CD4-positive, alpha-beta T cell (primary cell): ENCODE results near the gene GRID2. TPM values are rescaled to one million over a fixed set of nuclear protein-coding genes. Genes with fewer than 3 reads are reported as not detected.

Experiments used
- ATAC-seq: fragments of 200-7000 bp; cut with Tn5 transposase; one replicate; pipeline ENCODE4 v1.10.0; 2022; ENCODE audit warnings: mild to moderate bottlenecking; ENCODE audit not compliant: poor library complexity
- CTCF ChIA-PET: fragments of 350-600 bp; sonication (Branson Sonifier 250); formaldehyde crosslinking; loops from one replicate; lab custom pipeline; 2021; ENCODE audit warnings: antibody characterized with exemption, inconsistent platforms; lab: Charles Lee
- POLR2A ChIA-PET: fragments of 350-600 bp; sonication (Branson Sonifier 250); formaldehyde crosslinking; loops from one replicate; lab custom pipeline; 2021; ENCODE audit warnings: antibody characterized with exemption, inconsistent platforms; lab: Charles Lee
- DNase-seq, 14 experiments: peaks; one replicate each; pipeline ENCODE4 v3.0.0-alpha.2; 2013 to 2020; ENCODE audit warnings: mixed read lengths in 2 of 14
- H3K27ac ChIP-seq, 2 donors: one replicate each; pipeline versions ENCODE4 v1.5.1 to v1.7.0; 2013; ENCODE audit warnings: low read length in 2 of 2, low read depth in 1 of 2, mild to moderate bottlenecking in 1 of 2
- H3K27me3 ChIP-seq, 2 experiments: 1 replicate in 1 of 2; 2 replicates in 1 of 2; pipeline versions ENCODE4 v1.6.1 to v1.7.0; 2013; ENCODE audit warnings: low read length in 2 of 2, control low read depth in 1 of 2, mild to moderate bottlenecking in 1 of 2, moderate library complexity in 1 of 2; ENCODE audit not compliant: insufficient read depth in 2 of 2, control insufficient read depth in 1 of 2
- H3K36me3 ChIP-seq: one replicate; pipeline ENCODE4 v1.6.1; 2013; ENCODE audit warnings: low read length, control low read depth; ENCODE audit not compliant: insufficient read depth
- H3K4me1 ChIP-seq: one replicate; pipeline ENCODE4 v1.6.1; 2013; ENCODE audit warnings: low read length, control low read depth; ENCODE audit not compliant: insufficient read depth
- H3K4me3 ChIP-seq: one replicate; pipeline ENCODE4 v1.5.1; 2013; ENCODE audit warnings: mild to moderate bottlenecking, low read length, moderate library complexity
- H3K9me3 ChIP-seq, 2 experiments: 1 replicate in 1 of 2; 2 replicates in 1 of 2; pipeline versions ENCODE4 v1.6.1 to v1.7.0; 2013; ENCODE audit warnings: low read length in 2 of 2, mild to moderate bottlenecking in 2 of 2, control low read depth in 1 of 2, moderate library complexity in 1 of 2; ENCODE audit not compliant: control insufficient read depth in 1 of 2, insufficient read depth in 1 of 2
- H3K27ac Mint-ChIP-seq: one replicate; pipeline ENCODE4 v1.8.0; 2020; ENCODE audit warnings: mixed read lengths
- H3K27me3 Mint-ChIP-seq: one replicate; pipeline ENCODE4 v1.8.0; 2021; ENCODE audit warnings: mixed read lengths
- H3K36me3 Mint-ChIP-seq: one replicate; pipeline ENCODE4 v1.8.0; 2021; ENCODE audit warnings: low read depth, mixed read lengths
- H3K4me1 Mint-ChIP-seq: one replicate; pipeline ENCODE4 v1.8.0; 2021; ENCODE audit warnings: low read depth, mixed read lengths
- H3K4me3 Mint-ChIP-seq: one replicate; pipeline ENCODE4 v1.8.0; 2020; ENCODE audit warnings: mild to moderate bottlenecking, mixed read lengths
- H3K9me3 Mint-ChIP-seq: one replicate; pipeline ENCODE4 v1.8.0; 2020; ENCODE audit warnings: mixed read lengths
- intact Hi-C, 2 experiments: fragments of 100-400 bp; cut with DNase I in 1 of 2; cut with micrococcal nuclease in 1 of 2; formaldehyde crosslinking; loops; one replicate each; pipeline versions ENCODE4 v1.15.1 to v1.9.0; 2023 to 2025; cut with DNase I, micrococcal nuclease
- total RNA-seq, 174 experiments: library from RNA in 2 of 174; stranded (reverse) in 2 of 174; gene quantifications; one replicate each; pipeline ENCODE4 v1.2.3 and lab custom pipeline; 2021 to 2026
- TF ChIP-seq, protein P1 (sequence below): fragments of 200-600 bp; IDR thresholded peaks from one replicate; pipeline ENCODE4 v1.8.0; 2022; ENCODE audit warnings: antibody characterized with exemption, mild to moderate bottlenecking

The GRID2 gene
- total RNA-seq, 2 experiments from 2014 or later = not detected

DNA sequence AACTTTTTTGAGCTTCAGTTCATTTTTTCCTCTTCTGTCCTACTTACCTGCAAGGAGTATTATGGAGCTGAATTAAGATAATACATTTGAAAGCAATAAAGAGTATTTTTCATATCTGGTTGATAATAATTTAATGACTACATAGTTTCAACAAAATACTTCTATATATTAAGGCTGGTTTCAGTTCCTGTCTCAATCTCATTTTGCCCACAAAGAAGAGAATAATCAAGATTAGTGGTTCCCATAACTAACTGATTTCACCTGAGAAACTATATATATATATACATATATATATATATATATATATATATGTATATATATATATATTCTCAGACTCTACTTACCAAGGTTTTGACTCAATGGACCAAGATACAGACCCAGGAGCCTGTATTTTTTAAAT lies 1437.1 kb downstream of the GRID2 start:
- Mint-ChIP-seq H3K9me3 (peaks cover 3% of the 10 kb centered on the region), H3K4me3 (no peak overlapping the region), H3K36me3 (no peaks in the 10 kb centered on the region), H3K27ac (no peak overlapping the region), H3K27me3 (no peaks in the 10 kb centered on the region), H3K4me1 (no peaks in the 10 kb centered on the region)
- ATAC-seq = no peak
- DNase-seq = no peak
- TF ChIP-seq, protein P1, sequence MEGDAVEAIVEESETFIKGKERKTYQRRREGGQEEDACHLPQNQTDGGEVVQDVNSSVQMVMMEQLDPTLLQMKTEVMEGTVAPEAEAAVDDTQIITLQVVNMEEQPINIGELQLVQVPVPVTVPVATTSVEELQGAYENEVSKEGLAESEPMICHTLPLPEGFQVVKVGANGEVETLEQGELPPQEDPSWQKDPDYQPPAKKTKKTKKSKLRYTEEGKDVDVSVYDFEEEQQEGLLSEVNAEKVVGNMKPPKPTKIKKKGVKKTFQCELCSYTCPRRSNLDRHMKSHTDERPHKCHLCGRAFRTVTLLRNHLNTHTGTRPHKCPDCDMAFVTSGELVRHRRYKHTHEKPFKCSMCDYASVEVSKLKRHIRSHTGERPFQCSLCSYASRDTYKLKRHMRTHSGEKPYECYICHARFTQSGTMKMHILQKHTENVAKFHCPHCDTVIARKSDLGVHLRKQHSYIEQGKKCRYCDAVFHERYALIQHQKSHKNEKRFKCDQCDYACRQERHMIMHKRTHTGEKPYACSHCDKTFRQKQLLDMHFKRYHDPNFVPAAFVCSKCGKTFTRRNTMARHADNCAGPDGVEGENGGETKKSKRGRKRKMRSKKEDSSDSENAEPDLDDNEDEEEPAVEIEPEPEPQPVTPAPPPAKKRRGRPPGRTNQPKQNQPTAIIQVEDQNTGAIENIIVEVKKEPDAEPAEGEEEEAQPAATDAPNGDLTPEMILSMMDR = no peak
- H3K36me3 ChIP-seq = no peaks in the 10 kb centered on the region
- no peaks in the 10 kb centered on the region for H3K27me3 ChIP-seq
- intact Hi-C loops = no loop called here
- no peak overlapping the region for H3K27ac ChIP-seq
- CTCF ChIA-PET = no interaction called here
- no peaks in the 10 kb centered on the region for H3K4me1 ChIP-seq
- H3K9me3 ChIP-seq = no peaks in the 10 kb centered on the region
- H3K4me3 ChIP-seq = no peak overlapping the region
- POLR2A ChIA-PET = no interaction called here

DNA sequence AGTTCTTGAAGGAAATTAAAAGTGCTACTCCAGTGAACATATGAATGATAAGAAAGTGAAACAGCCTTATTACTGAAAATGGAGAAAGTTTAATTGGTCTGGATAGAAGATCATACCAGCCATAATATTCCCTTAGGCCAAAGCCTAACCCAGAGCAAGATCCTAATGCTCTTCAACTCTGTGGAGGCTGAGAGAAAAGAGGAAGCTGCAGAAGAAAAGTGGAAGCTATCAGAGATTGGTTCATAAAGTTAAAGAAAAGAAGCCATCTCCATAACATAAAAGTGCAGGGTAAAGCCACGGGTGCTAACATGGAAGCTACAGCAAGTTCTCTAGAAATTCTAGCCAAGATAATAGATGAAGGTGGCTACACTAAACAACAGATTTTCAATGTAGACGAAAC lies 1439.3 kb downstream of the GRID2 start:
- Mint-ChIP-seq H3K9me3 (no peaks in the 10 kb centered on the region), H3K4me1 (no peaks in the 10 kb centered on the region), H3K27me3 (no peaks in the 10 kb centered on the region), H3K36me3 (no peaks in the 10 kb centered on the region), H3K27ac (no peak overlapping the region), H3K4me3 (no peak overlapping the region)
- TF ChIP-seq, protein P1 = no peak
- intact Hi-C loops = no loop called here
- Histone ChIP-seq H3K4me3 (no peak overlapping the region), H3K27ac (no peak overlapping the region), H3K27me3 (no peaks in the 10 kb centered on the region), H3K36me3 (no peaks in the 10 kb centered on the region), H3K9me3 (no peaks in the 10 kb centered on the region), H3K4me1 (no peaks in the 10 kb centered on the region)
- ChIA-PET CTCF (no interaction called here), POLR2A (no interaction called here)
- DNase-seq (no peak), ATAC-seq (no peak)

DNA sequence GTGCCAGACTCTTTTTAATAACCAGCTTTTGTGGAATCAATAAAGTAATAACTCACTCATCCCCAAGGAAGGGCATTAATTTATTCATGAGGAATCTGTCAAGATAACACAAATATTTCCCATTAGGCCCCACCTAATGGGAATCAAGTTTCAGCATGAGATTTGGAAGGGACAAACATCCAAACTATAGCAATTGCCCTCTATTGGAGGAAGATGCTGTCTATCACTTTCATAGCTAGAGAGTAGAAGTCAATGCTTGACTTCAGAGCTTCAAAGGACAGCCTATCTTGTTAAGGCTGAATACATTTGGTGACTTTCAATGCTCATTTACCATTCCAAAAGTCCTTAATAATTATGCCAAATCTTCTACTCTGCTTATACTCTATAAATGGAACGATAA lies 1439.9 kb downstream of the GRID2 start:
- no peak for ATAC-seq
- no peak overlapping the region for H3K4me3 ChIP-seq
- TF ChIP-seq, protein P1 = no peak
- no peaks in the 10 kb centered on the region for H3K4me1 ChIP-seq
- no peaks in the 10 kb centered on the region for H3K9me3 ChIP-seq
- no peaks in the 10 kb centered on the region for H3K4me1 Mint-ChIP-seq
- no peaks in the 10 kb centered on the region for H3K9me3 Mint-ChIP-seq
- ChIA-PET POLR2A (interaction anchor here (0.6 kb wide), 1 partner anchor 91 kb away, joined by 3 read pairs; no protein-coding TSS in a partner anchor), CTCF (no interaction called here)
- H3K36me3 ChIP-seq = no peaks in the 10 kb centered on the region
- no peaks in the 10 kb centered on the region for H3K27me3 Mint-ChIP-seq
- no peak for DNase-seq
- H3K27ac ChIP-seq = no peak overlapping the region
- intact Hi-C loops = no loop called here
- no peak overlapping the region for H3K27ac Mint-ChIP-seq
- H3K36me3 Mint-ChIP-seq = no peaks in the 10 kb centered on the region
- H3K27me3 ChIP-seq = no peaks in the 10 kb centered on the region
- no peak overlapping the region for H3K4me3 Mint-ChIP-seq
